ENCODE data around the gene CCR5AS.

The CCR5AS gene

GRCh38 chr3:46399557-46399956 lies 7.3 kb downstream of the CCR5AS start:
- DNase-seq (no peak), ATAC-seq (no peak)
- H3K36me3 ChIP-seq (replicated peaks in 1 of 2; ENCODE audit: insufficient read depth in 1 of 2, low read depth in 2 of 2): no peaks in the 10 kb centered on the region
- no peaks in the 10 kb centered on the region for H3K9me3 ChIP-seq
- no peak overlapping the region for H3K27ac ChIP-seq
- intact Hi-C loops (cut with DNase I): no loop called here
- H3K4me3 ChIP-seq: no peak overlapping the region
- WGBS, 2 donors: 65 to 70% methylated on average over 2 of the region's 2 CpGs
- no peaks in the 10 kb centered on the region for H3K27me3 ChIP-seq
- H3K4me1 ChIP-seq: peaks cover 5% of the 10 kb centered on the region
- TF ChIP-seq CTCF (IDR thresholded peaks at IDR 0.05) (no peak), POLR2A (IDR thresholded peaks at IDR 0.05) (no peak)

- DNase-seq: no peak
- no peaks in the 10 kb centered on the region for H3K27me3 ChIP-seq
- 69 to 74% methylated on average over 2 of the region's 2 CpGs for WGBS, 2 donors
Measured at GRCh38 chr3:46399098-46399497, 7.8 kb downstream of the CCR5AS start.

GRCh38 chr3:46398186-46398955 lies 8.5 kb downstream of the CCR5AS start:
- Histone ChIP-seq H3K4me1 (peaks cover 5% of the 10 kb centered on the region), H3K27me3 (no peaks in the 10 kb centered on the region), H3K36me3 (replicated peaks in 1 of 2; ENCODE audit: insufficient read depth in 1 of 2, low read depth in 2 of 2) (no peaks in the 10 kb centered on the region), H3K4me3 (no peak overlapping the region), H3K27ac (no peak overlapping the region), H3K9me3 (no peaks in the 10 kb centered on the region)
- intact Hi-C loops (cut with DNase I): no loop called here
- ATAC-seq: no peak
- DNase-seq: no peak
- TF ChIP-seq CTCF (IDR thresholded peaks at IDR 0.05) (no peak), POLR2A (IDR thresholded peaks at IDR 0.05) (no peak)
- WGBS, 2 donors: 86 to 88% methylated on average over 6 of the region's 6 CpGs

More at GRCh38 chr3:46399098-46399497, 7.8 kb downstream of the CCR5AS start:
- H3K27ac ChIP-seq: no peak overlapping the region
- no peak for ATAC-seq
- peaks cover 5% of the 10 kb centered on the region for H3K4me1 ChIP-seq
- H3K4me3 ChIP-seq: no peak overlapping the region
- no peaks in the 10 kb centered on the region for H3K9me3 ChIP-seq
- no peaks in the 10 kb centered on the region for H3K36me3 ChIP-seq (replicated peaks in 1 of 2; ENCODE audit: insufficient read depth in 1 of 2, low read depth in 2 of 2)
- intact Hi-C loops (cut with DNase I): no loop called here
- TF ChIP-seq CTCF (IDR thresholded peaks at IDR 0.05): no peak

GRCh38 chr3:46397111-46397510 lies 9.8 kb downstream of the CCR5AS start:
- TF ChIP-seq POLR2A (IDR thresholded peaks at IDR 0.05) (no peak), CTCF (IDR thresholded peaks at IDR 0.05) (no peak)
- Histone ChIP-seq H3K9me3 (no peaks in the 10 kb centered on the region), H3K27me3 (no peaks in the 10 kb centered on the region), H3K4me1 (peaks cover 5% of the 10 kb centered on the region), H3K4me3 (no peak overlapping the region), H3K27ac (no peak overlapping the region), H3K36me3 (replicated peaks in 1 of 2; ENCODE audit: insufficient read depth in 1 of 2, low read depth in 2 of 2) (no peaks in the 10 kb centered on the region)
- intact Hi-C loops (cut with DNase I): no loop called here
- no peak for ATAC-seq
- 56% methylated on average over 6 to 7 of the region's 7 CpGs for WGBS, 2 donors
- peak in 1 of 4 donors; percentile 38 for DNase-seq
